ENCODE results near the gene FKRP. TPM values are rescaled to one million over a fixed set of nuclear protein-coding genes. Genes with fewer than 3 reads are reported as not detected.

FKRP gene
- total and polyA plus RNA-seq, 8 donors, result 6.0 to 76.3 (median 9.7) TPM

DNA sequence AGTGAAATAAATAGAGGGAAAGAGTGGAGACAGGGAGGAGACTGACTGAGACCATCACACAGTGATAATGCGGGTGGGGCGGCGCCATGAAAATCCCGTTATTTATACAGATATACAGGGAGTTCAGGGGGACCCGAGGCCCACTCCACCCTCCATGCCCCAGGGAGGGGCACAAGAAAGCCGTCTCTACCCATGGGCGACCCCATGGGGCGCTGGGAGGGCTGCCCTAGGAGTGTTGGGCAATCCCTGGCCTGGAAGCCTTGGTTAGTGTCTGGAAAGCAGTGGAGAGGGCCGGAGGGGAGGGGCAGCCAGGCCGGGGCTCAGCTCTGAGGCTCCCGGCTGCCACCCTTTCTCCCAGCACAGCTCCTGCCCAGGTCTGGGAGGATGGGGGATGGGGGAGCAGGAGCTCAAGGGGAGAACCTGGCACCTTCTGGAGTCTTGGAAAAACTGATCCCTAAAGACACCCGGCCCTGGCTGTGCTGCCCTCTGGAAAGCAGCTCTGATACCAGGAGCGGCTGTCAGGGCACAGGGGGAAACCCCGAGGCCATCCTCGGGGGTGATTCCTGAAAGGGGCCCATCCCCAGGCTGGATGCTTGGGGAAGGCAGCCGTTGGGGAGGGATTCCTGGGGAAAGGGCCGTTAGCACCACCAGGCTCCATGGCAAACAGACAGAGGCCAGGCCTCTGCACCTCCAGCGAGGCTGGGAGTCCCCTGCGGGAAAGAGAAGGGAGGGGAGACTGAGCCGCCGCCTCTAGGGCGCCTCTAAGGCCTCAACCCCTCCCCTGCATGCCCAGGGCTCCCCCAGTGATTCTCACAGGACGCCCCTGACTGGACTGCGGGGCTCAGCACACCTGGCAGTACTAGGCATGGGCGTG, 26.0 kb upstream of the FKRP start:
- Histone ChIP-seq H3K4me1 (peaks cover 16 to 39% (median 32%) of the 10 kb centered on the region in 4 donors), H3K9me3 (no peaks in the 10 kb centered on the region), H3K36me3 (peaks cover 47 to 58% (median 56%) of the 10 kb centered on the region in 4 donors), H3K4me3 (no peak overlapping the region), H3K27me3 (no peaks in the 10 kb centered on the region), H3K27ac (peak overlapping the region in 3 of 5 donors; percentile 91 to 93 (median 92))
- no peak for DNase-seq
- intact Hi-C loops (cut with DNase I; ENCODE audit: low total_unique reads), result no loop called here
- WGBS, 5 donors, result 74 to 81% (median 79%) methylated on average over 14 to 25 of the region's 25 CpGs
- TF ChIP-seq, protein P1, sequence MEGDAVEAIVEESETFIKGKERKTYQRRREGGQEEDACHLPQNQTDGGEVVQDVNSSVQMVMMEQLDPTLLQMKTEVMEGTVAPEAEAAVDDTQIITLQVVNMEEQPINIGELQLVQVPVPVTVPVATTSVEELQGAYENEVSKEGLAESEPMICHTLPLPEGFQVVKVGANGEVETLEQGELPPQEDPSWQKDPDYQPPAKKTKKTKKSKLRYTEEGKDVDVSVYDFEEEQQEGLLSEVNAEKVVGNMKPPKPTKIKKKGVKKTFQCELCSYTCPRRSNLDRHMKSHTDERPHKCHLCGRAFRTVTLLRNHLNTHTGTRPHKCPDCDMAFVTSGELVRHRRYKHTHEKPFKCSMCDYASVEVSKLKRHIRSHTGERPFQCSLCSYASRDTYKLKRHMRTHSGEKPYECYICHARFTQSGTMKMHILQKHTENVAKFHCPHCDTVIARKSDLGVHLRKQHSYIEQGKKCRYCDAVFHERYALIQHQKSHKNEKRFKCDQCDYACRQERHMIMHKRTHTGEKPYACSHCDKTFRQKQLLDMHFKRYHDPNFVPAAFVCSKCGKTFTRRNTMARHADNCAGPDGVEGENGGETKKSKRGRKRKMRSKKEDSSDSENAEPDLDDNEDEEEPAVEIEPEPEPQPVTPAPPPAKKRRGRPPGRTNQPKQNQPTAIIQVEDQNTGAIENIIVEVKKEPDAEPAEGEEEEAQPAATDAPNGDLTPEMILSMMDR (IDR thresholded peaks at IDR 0.05), result no peak
- no peak for TF ChIP-seq POLR2AphosphoS5 (IDR thresholded peaks at IDR 0.05)
- no peak for TF ChIP-seq POLR2A (IDR thresholded peaks at IDR 0.05)
- no peak for TF ChIP-seq EP300 (IDR thresholded peaks at IDR 0.05)

- Histone ChIP-seq H3K4me1 (peaks cover 8 to 31% (median 24%) of the 10 kb centered on the region in 4 donors), H3K27ac (no peak overlapping the region), H3K27me3 (no peaks in the 10 kb centered on the region), H3K9me3 (no peaks in the 10 kb centered on the region), H3K4me3 (no peak overlapping the region), H3K36me3 (peaks cover 55 to 66% (median 64%) of the 10 kb centered on the region in 4 donors)
- intact Hi-C loops (cut with DNase I; ENCODE audit: low total_unique reads), result no loop called here
- DNase-seq, result no peak
- TF ChIP-seq POLR2AphosphoS5 (IDR thresholded peaks at IDR 0.05) (no peak), POLR2A (IDR thresholded peaks at IDR 0.05) (no peak), EP300 (IDR thresholded peaks at IDR 0.05) (no peak)
- TF ChIP-seq, protein P1 (IDR thresholded peaks at IDR 0.05), result no peak
- 88 to 94% (median 93%) methylated on average over 13 to 22 of the region's 22 CpGs for WGBS, 5 donors
Observed at GRCh38 chr19:46720503-46721239, 25.2 kb upstream of the FKRP start.

- H3K36me3 ChIP-seq, result peaks cover 62 to 74% (median 72%) of the 10 kb centered on the region in 4 donors
- H3K9me3 ChIP-seq, result no peaks in the 10 kb centered on the region
- H3K4me3 ChIP-seq, result no peak overlapping the region
- no peak overlapping the region for H3K27ac ChIP-seq
- TF ChIP-seq POLR2AphosphoS5 (IDR thresholded peaks at IDR 0.05), result no peak
- TF ChIP-seq, protein P1 (IDR thresholded peaks at IDR 0.05), result no peak
- no peak for TF ChIP-seq POLR2A (IDR thresholded peaks at IDR 0.05)
- no peak for TF ChIP-seq EP300 (IDR thresholded peaks at IDR 0.05)
- intact Hi-C loops (cut with DNase I; ENCODE audit: low total_unique reads), result no loop called here
- no peaks in the 10 kb centered on the region for H3K27me3 ChIP-seq
- peaks cover 6 to 26% (median 19%) of the 10 kb centered on the region in 4 donors for H3K4me1 ChIP-seq
- WGBS, 5 donors, result 77 to 85% (median 84%) methylated on average over 15 to 16 of the region's 16 CpGs
- DNase-seq, result no peak
Observed at GRCh38 chr19:46721269-46722003, 24.4 kb upstream of the FKRP start.

- Histone ChIP-seq H3K36me3 (peaks cover 68 to 80% (median 78%) of the 10 kb centered on the region in 4 donors), H3K9me3 (no peaks in the 10 kb centered on the region), H3K4me3 (no peak overlapping the region), H3K27ac (no peak overlapping the region), H3K27me3 (no peaks in the 10 kb centered on the region), H3K4me1 (peaks cover 6 to 26% (median 20%) of the 10 kb centered on the region in 4 donors)
- DNase-seq, result no peak
- intact Hi-C loops (cut with DNase I; ENCODE audit: low total_unique reads), result no loop called here
- 72 to 84% (median 84%) methylated on average over 8 to 17 of the region's 17 CpGs for WGBS, 5 donors
- TF ChIP-seq, protein P1 (IDR thresholded peaks at IDR 0.05), result no peak
Observed at GRCh38 chr19:46722004-46722380, 23.9 kb upstream of the FKRP start.

Measured in stomach (tissue), 9 donors.